OCI-LY3 (cell line): ENCODE results near the gene SOX9.

Source experiments
- H2AFZ ChIP-seq: fragments of 200-600, 300-600 bp; shearing (Covaris generic); 2 replicates; pipeline ENCODE4 v1.6.0; 2014; ENCODE audit warnings: antibody characterized with exemption, low read depth, low read length
- H3K27ac ChIP-seq: fragments of 200-600, 300-600 bp; sonication (generic); 2 replicates; pipeline ENCODE4 v1.5.1; 2014; ENCODE audit warnings: mild to moderate bottlenecking, low read length, moderate library complexity, mixed read lengths
- H3K27me3 ChIP-seq: fragments of 200-600, 300-600 bp; sonication (generic); 2 replicates; pipeline ENCODE4 v1.6.1; 2014; ENCODE audit warnings: low read depth, low read length, mixed read lengths
- H3K36me3 ChIP-seq: fragments of 200-600, 300-600 bp; sonication (generic); replicated peaks from 2 replicates; pipeline ENCODE3; 2014; ENCODE audit warnings: low read depth, low read length, mixed read lengths
- H3K4me1 ChIP-seq: fragments of 300-600, 200-600 bp; sonication (generic); 2 replicates; pipeline ENCODE4 v1.6.1; 2014; ENCODE audit warnings: low read length, mixed read lengths
- H3K4me2 ChIP-seq: fragments of 200-600, 300-600 bp; sonication (generic); 2 replicates; pipeline ENCODE4 v1.6.1; 2014; ENCODE audit warnings: low read length, mixed read lengths
- H3K4me3 ChIP-seq: fragments of 300-600, 200-600 bp; sonication (generic); 2 replicates; pipeline ENCODE4 v1.5.1; 2014; ENCODE audit warnings: antibody characterized with exemption, mild to moderate bottlenecking, low read length, moderate library complexity
- H3K79me2 ChIP-seq: fragments of 300-600, 200-600 bp; shearing (Covaris generic); 2 replicates; pipeline ENCODE4 v1.6.1; 2014; ENCODE audit warnings: mild to moderate bottlenecking, low read length, mixed read lengths
- H3K9ac ChIP-seq: fragments of 300-600, 200-600 bp; shearing (Covaris generic); 2 replicates; pipeline ENCODE4 v1.6.0; 2014; ENCODE audit warnings: mild to moderate bottlenecking, low read length, moderate library complexity
- H3K9me3 ChIP-seq: fragments of 200-600, 300-600 bp; shearing (Covaris generic); 2 replicates; pipeline ENCODE4 v1.6.1; 2014; ENCODE audit warnings: low read length, mixed read lengths; ENCODE audit not compliant: insufficient read depth
- H4K20me1 ChIP-seq: fragments of 200-600, 300-600 bp; sonication (generic); 2 replicates; pipeline ENCODE4 v1.6.1; 2016; ENCODE audit warnings: low read length, mixed read lengths; ENCODE audit not compliant: insufficient read depth
- CTCF ChIP-seq: fragments of 200-600, 300-600 bp; sonication (generic); IDR thresholded peaks from 2 replicates; pipeline ENCODE4 v1.5.1; 2014; ENCODE audit warnings: antibody characterized with exemption, low read length, low read depth
- EZH2phosphoT487 ChIP-seq: fragments of 200-600 bp; shearing (Covaris generic); IDR thresholded peaks from 2 replicates; pipeline ENCODE4 v1.6.1; 2018; ENCODE audit warnings: antibody characterized with exemption, mixed run types, low read depth

The SOX9 gene

DNA sequence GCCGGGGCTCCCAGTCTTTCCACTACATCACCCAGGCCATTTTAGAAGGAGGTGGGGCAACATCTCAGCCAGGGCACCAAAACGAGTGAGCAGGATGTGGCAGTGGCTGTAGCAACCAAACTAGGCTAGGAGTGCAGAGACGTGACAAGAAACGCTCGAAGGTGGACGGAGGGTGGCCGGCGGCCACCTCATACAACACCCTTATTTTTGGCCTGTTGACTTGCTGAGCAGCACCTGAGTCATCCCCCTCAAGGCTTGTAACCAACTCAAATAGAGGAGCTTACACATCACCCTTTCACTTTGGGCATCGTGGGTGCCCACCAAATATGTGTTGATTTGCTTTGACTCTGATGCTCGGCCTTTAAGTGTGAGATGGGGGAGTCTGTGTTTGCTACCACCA lies 23.7 kb upstream of the SOX9 start:
- TF ChIP-seq EZH2phosphoT487 = no peak
- TF ChIP-seq CTCF = no peak
- H3K4me1 ChIP-seq = no peaks in the 10 kb centered on the region
- H3K9ac ChIP-seq = no peak overlapping the region
- H4K20me1 ChIP-seq = no peaks in the 10 kb centered on the region
- no peaks in the 10 kb centered on the region for H3K79me2 ChIP-seq
- H2AFZ ChIP-seq = no peak overlapping the region
- no peak overlapping the region for H3K4me2 ChIP-seq
- no peaks in the 10 kb centered on the region for H3K9me3 ChIP-seq
- no peak overlapping the region for H3K27ac ChIP-seq
- H3K36me3 ChIP-seq = no peaks in the 10 kb centered on the region
- H3K4me3 ChIP-seq = no peak overlapping the region
- no peaks in the 10 kb centered on the region; the same call in 1 of the 2 replicates for H3K27me3 ChIP-seq

DNA sequence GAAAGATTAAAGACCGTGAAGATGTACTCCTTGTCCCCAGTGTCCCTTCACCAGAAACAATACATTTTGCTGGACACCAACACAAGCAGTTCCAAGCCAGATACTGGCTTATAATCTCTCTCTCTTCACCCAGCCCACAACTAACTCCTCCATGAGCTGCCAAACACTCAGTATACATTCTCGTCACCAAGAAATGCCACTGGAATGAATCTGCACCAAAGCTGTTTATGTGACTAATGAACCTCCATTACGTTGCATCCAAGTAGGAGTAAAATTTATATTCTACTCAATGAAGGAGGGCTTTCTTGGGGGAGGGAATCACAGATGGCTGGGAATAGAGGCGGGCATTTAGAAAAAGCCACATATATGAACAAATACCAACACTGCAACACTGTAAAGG lies 20.9 kb upstream of the SOX9 start:
- no peak overlapping the region for H3K9ac ChIP-seq
- no peak overlapping the region for H3K27ac ChIP-seq
- no peak overlapping the region for H2AFZ ChIP-seq
- H3K27me3 ChIP-seq = no peaks in the 10 kb centered on the region
- H3K79me2 ChIP-seq = no peaks in the 10 kb centered on the region
- no peaks in the 10 kb centered on the region for H4K20me1 ChIP-seq
- H3K9me3 ChIP-seq = no peaks in the 10 kb centered on the region
- H3K36me3 ChIP-seq = no peaks in the 10 kb centered on the region
- H3K4me2 ChIP-seq = no peak overlapping the region
- TF ChIP-seq CTCF = no peak
- no peak for TF ChIP-seq EZH2phosphoT487
- no peaks in the 10 kb centered on the region for H3K4me1 ChIP-seq
- H3K4me3 ChIP-seq = no peak overlapping the region

DNA sequence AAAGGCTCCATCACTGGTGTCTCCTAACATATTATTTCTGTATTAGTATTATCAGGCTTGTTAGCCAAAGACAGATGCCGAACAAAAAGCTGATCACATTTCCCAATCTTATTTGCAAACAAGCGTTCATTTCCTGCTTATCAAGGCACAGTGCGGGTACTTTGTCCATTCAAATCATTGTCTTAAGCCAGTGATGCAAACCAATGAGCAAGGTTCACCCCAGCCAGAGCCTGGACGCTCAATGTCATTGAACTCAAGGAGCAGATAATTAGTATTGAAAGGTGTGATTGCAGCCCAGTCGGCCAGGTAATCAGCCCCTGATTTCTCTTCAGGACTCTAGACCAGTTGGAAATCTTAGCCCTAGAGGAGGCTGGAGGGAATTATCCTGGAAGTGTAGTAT lies 20.4 kb upstream of the SOX9 start:
- H3K27ac ChIP-seq = no peak overlapping the region
- H3K36me3 ChIP-seq = no peaks in the 10 kb centered on the region
- no peaks in the 10 kb centered on the region for H3K27me3 ChIP-seq
- H4K20me1 ChIP-seq = no peaks in the 10 kb centered on the region
- TF ChIP-seq CTCF = no peak
- no peak overlapping the region for H2AFZ ChIP-seq
- H3K4me2 ChIP-seq = no peak overlapping the region
- H3K4me3 ChIP-seq = no peak overlapping the region
- H3K9ac ChIP-seq = no peak overlapping the region
- no peaks in the 10 kb centered on the region for H3K4me1 ChIP-seq
- H3K79me2 ChIP-seq = no peaks in the 10 kb centered on the region
- H3K9me3 ChIP-seq = no peaks in the 10 kb centered on the region

- H3K27me3 ChIP-seq = no peaks in the 10 kb centered on the region
- no peak overlapping the region for H3K4me2 ChIP-seq
- TF ChIP-seq EZH2phosphoT487 (no peak), CTCF (no peak)
Observed at GRCh38 chr17:72101526-72101925, 19.3 kb upstream of the SOX9 start.

More at GRCh38 chr17:72101526-72101925, 19.3 kb upstream of the SOX9 start:
- Histone ChIP-seq H3K4me3 (no peak overlapping the region), H3K4me1 (no peaks in the 10 kb centered on the region), H2AFZ (no peak overlapping the region), H3K9me3 (no peaks in the 10 kb centered on the region), H4K20me1 (no peaks in the 10 kb centered on the region), H3K79me2 (no peaks in the 10 kb centered on the region), H3K27ac (no peak overlapping the region), H3K9ac (no peak overlapping the region), H3K36me3 (no peaks in the 10 kb centered on the region)
